ENCODE measurements around the gene ZNF146.

Gene ZNF146

DNA sequence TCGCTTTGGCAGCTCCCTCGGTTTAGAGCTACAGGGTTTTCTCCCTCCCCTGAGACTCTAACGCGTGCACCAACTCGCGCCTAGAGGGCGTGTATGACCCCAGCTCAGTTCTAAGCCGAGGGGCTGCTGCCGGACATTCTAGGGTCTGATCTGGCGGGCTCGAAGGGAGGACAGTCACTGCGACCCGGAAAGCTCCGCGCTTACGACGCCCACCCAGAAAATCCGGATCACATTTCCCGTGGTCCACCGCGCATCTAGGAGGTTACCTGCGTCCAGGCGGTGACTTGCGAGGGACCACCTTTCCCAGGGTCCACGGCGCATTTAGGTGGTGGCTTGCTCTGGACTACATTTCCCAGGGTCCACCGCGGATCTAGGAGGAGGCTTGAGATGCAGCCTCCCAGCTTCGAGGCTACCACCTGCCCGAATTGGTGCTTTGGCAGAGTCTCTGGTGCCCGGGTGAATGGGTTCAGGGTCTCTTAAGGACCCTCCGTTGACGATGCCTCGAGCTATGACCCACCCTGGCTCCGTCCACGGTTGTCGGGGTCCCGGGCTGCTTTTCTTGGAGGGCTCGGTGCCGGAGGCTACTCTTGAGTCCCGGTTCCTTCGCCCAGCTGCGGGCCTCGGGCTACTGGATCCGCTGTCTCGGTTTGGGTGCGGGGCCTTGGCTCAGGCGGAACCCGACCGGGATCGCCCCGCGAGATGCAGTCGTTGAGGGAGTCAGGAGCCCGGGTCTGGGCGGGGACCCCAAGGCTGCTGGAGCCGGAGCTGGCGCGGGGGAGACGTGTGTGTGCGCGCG is 30.5 kb downstream of the ZNF146 start:
- in situ Hi-C loops (cut with HindIII; ENCODE audit: low pct_unique_long_range_greater_than_20kb, low sequenced_read_pairs), result no loop called here
- DNase-seq (ENCODE audit: low read depth in 1 of 2, low spot score in 1 of 2), result no peak
- no peak for TF ChIP-seq JUND (IDR thresholded peaks at IDR 0.05; ENCODE audit: low read depth)

DNA sequence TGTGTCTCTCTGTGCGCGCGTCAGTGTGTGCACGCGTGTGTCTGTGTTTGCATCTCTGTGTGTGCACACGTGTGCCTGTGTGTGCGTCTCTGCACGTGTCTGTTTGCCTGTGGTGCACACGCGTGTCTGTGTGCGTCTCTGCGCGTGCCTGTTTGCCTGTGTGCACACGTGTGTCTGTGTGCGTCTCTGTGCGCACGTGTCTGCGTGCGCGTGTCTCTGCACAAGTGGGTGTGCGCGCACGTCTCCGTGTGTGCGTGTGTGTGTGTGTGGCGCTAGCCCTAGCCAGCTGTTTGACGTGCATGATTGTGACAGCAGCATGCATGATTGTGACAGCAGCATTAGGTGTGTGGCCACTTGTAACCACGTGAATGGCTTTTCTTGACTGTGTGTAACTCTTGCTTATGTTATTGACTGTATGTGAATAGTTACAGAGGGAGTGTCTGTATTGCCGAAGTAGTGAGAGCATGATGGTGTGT is 31.1 kb downstream of the ZNF146 start:
- in situ Hi-C loops (cut with HindIII; ENCODE audit: low pct_unique_long_range_greater_than_20kb, low sequenced_read_pairs), result no loop called here
- DNase-seq (ENCODE audit: low read depth in 1 of 2, low spot score in 1 of 2), result no peak
- TF ChIP-seq JUND (IDR thresholded peaks at IDR 0.05; ENCODE audit: low read depth), result no peak

DNA sequence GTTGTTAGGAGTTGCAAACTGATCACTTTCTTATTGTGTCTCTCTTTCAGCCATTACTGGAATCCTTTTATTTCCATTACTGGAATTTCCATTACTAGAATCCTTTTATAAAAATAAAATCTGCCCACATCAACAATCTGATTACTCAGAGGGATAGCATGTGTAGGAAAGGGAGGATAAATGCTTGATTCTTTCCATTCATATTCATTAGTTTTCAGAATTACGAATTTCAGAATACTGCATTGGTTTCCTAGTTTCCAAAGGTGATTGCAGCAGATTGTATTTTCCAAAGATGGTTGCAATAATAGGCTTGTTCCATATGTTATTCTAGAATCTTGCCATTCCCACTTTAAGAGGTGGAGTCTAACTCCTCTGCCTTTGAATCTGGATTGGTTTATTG is 37.1 kb downstream of the ZNF146 start:
- DNase-seq (ENCODE audit: low read depth in 1 of 2, low spot score in 1 of 2), result no peak

DNA sequence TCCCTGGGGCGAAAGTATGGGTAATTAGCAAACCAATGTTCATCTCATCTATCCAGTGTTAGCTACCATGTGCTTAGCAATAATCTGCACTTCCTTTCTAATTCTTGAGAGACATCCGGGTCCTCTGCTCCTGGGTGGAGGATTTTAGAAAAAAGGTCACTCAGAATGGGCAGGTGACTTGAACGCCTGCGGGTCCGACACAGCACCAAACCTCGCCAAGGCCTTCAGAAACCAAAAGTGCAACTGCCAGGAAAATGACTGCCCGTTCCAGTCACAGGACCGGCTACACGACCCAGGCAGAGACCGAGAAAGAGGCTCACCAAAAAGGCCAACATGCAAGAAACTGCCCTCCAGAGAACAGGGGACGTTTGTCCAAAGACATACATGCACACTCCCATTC is 39.9 kb downstream of the ZNF146 start:
- no peak for DNase-seq (ENCODE audit: low read depth in 1 of 2, low spot score in 1 of 2)
- no peak for TF ChIP-seq JUND (IDR thresholded peaks at IDR 0.05; ENCODE audit: low read depth)
- in situ Hi-C loops (cut with HindIII; ENCODE audit: low pct_unique_long_range_greater_than_20kb, low sequenced_read_pairs), result no loop called here

More for the DNA sequence above, 37.1 kb downstream of the ZNF146 start:
- TF ChIP-seq JUND (IDR thresholded peaks at IDR 0.05; ENCODE audit: low read depth), result no peak
- in situ Hi-C loops (cut with HindIII; ENCODE audit: low pct_unique_long_range_greater_than_20kb, low sequenced_read_pairs), result no loop called here

DNA sequence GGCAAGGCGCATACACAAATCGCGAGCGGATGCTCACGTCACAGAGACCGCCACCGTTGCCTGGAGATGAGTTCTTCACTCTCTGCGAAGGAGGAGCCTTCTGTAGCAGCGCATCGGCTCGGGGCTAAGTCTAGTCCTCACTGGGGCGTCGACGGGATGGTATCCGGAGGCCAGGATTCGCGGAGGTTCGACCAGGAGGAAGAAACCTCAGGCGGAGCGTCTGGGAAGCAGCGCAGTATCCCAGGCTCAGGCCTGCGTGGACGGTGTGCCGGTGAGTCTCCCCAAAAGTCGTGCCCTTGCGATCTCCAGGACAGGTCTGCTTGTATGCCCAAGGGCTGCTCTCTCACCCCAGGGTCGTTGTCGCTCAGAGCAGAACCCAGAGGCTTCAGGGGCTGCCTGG is 40.4 kb downstream of the ZNF146 start:
- DNase-seq (ENCODE audit: low read depth in 1 of 2, low spot score in 1 of 2), result no peak
- in situ Hi-C loops (cut with HindIII; ENCODE audit: low pct_unique_long_range_greater_than_20kb, low sequenced_read_pairs), result no loop called here
- no peak for TF ChIP-seq JUND (IDR thresholded peaks at IDR 0.05; ENCODE audit: low read depth)

DNA sequence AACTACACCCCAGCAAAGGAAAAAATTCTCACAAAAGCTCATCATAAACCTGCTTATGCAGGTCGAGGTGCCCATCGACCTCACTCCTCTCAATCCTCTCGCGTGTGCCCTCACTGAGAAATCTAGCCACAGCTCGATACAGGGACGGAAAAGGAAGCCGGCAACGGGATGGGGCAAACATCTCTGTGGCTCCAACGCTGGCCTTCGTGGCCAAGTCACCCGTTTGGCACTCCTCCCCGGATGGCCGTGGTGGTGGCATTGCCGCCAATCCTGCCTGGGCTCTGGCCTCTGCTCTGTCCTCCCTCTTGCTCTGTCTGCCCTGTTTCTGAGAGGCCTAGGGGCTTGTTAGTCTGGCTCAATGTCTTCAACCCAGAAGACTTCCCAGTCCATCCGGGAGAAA is 41.2 kb downstream of the ZNF146 start:
- in situ Hi-C loops (cut with HindIII; ENCODE audit: low pct_unique_long_range_greater_than_20kb, low sequenced_read_pairs), result no loop called here
- no peak for TF ChIP-seq JUND (IDR thresholded peaks at IDR 0.05; ENCODE audit: low read depth)
- no peak for DNase-seq (ENCODE audit: low read depth in 1 of 2, low spot score in 1 of 2)

DNA sequence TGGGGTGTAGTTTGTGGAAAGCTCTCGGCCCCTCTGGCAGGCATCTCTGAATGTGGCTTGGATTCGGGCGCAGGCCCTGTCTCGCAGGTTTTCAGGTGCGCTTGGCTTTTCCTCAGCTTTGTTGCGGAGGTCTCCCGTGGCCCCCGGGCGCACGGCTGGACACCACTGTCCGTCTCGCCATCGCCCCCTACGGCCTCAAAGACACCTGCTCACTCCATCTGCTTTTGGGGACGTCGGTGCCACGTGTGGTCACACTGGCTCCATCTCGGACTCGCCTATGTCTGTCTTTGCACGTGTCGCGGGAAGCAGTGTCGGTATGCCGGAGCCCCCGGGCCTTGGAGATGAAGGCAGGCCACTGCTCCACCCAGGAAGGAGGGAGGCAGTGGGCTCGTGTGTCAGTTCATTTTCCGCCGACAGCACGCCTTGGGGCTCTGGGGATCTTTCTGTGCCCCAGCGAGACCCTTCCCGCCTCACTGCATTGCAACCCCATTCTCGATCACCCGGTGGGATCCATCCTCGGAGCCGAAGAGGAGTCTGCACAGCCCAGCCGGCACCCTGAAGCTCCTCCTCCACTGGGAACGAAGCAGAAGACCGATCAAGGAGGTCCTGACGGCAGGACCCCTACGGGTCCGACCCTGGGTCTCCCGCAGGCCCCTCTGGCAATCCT is 42.1 kb downstream of the ZNF146 start:
- TF ChIP-seq JUND (IDR thresholded peaks at IDR 0.05; ENCODE audit: low read depth), result no peak
- no peak for DNase-seq (ENCODE audit: low read depth in 1 of 2, low spot score in 1 of 2)
- in situ Hi-C loops (cut with HindIII; ENCODE audit: low pct_unique_long_range_greater_than_20kb, low sequenced_read_pairs), result no loop called here

DNA sequence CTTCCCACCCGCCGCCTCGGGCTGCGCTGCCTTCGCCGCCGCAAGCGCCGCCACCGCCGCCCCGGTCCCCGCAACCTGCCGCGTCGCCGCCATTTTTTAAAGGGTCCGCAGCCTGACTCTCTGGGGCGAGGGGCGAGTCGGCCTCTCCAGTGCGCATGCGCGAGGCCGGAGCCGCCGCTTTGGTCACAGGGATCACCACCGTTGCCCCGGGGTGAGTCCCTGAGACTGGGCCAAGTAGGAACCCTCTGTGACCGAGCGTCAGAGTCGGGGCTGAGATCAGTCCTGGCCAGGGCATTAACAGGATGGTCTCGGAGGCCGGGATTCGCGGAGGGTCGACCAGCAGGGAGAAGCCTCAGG is 42.6 kb downstream of the ZNF146 start:
- TF ChIP-seq JUND (IDR thresholded peaks at IDR 0.05; ENCODE audit: low read depth), result no peak
- DNase-seq (ENCODE audit: low read depth in 1 of 2, low spot score in 1 of 2), result peak in 1 of 2 experiments; percentile 7
- in situ Hi-C loops (cut with HindIII; ENCODE audit: low pct_unique_long_range_greater_than_20kb, low sequenced_read_pairs), result no loop called here

DNA sequence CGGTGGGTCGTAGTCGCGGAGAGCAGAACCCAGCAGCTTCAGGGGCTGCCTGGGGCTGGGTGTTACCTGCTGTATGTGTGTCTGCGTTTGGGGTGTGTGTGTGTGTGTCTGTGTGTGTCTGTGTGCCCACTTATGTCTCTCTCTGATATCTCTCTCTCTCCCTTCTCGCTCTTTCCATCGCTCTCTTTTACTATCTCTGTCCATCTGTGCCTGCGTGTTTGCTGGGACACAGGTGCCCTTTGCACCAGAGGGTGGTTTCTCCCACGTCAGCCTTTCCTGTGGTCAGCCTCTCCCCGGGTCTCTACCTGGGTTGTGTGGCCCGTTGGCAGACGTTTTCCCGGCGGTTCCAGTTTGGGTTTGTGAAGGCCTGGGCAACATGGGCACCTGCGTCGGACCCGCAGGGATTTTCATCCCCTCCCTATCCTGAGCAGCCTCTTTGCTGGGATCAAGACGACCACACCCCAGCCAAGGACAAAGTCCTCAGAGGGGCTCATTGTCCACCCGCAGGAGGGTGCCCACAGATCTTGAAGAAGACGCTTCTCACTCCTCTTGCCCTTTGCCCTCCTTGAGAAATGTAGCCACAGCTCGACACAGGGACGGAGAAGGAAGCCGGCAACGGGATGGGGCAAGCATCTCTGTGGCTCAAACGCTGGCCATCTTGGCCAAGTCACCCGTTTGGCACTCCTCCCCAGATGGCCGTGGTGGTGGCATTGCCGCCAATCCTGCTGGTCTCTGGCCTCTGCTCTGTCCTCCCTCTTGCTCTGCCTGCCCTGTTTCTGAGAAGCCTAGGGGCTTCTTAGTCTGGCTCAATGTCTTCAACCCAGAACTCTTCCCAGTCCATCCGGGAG is 43.3 kb downstream of the ZNF146 start:
- in situ Hi-C loops (cut with HindIII; ENCODE audit: low pct_unique_long_range_greater_than_20kb, low sequenced_read_pairs), result no loop called here
- TF ChIP-seq JUND (IDR thresholded peaks at IDR 0.05; ENCODE audit: low read depth), result no peak
- no peak for DNase-seq (ENCODE audit: low read depth in 1 of 2, low spot score in 1 of 2)

DNA sequence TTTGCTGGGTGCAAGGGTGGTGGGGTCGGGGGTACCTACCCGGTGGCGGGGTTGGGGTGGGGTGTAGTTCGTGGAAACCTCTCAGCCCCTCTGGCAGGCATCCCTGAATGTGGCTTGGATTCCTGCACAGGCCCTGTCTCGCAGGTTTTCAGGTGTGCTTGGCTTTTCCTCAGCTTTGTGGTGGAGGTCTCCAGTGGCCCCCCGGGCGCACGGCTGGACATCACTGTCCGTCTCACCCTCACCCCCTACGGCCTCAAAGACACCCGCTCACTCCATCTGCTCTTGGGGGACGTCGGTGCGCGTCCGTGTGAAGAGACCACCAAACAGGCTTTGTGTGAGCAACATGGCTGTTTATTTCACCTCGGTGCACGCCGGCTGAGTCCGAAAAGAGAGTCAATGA is 44.3 kb downstream of the ZNF146 start:
- DNase-seq (ENCODE audit: low read depth in 1 of 2, low spot score in 1 of 2), result no peak
- in situ Hi-C loops (cut with HindIII; ENCODE audit: low pct_unique_long_range_greater_than_20kb, low sequenced_read_pairs), result no loop called here
- TF ChIP-seq JUND (IDR thresholded peaks at IDR 0.05; ENCODE audit: low read depth), result no peak

DNA sequence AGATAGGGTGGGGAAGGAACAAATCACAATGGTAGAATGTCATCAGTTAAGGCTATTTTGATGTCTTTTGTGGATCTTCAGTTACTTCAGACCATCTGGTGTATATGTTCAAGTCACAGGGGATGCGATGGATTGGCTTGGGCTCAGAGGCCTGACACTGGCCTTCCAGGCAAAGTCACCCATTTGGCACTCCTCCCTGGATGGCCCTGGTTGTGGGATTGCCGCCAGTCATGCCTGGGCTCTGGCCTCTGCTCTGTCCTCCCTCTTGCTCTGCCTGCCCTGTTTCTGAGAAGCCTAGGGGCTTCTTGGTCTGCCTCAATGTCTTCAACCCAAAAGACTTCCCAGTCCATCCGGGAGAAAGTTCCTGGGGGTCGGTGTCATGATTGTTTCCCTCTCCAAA is 50.2 kb downstream of the ZNF146 start:
- in situ Hi-C loops (cut with HindIII; ENCODE audit: low pct_unique_long_range_greater_than_20kb, low sequenced_read_pairs), result no loop called here
- DNase-seq (ENCODE audit: low read depth in 1 of 2, low spot score in 1 of 2), result no peak
- no peak for TF ChIP-seq JUND (IDR thresholded peaks at IDR 0.05; ENCODE audit: low read depth)

DNA sequence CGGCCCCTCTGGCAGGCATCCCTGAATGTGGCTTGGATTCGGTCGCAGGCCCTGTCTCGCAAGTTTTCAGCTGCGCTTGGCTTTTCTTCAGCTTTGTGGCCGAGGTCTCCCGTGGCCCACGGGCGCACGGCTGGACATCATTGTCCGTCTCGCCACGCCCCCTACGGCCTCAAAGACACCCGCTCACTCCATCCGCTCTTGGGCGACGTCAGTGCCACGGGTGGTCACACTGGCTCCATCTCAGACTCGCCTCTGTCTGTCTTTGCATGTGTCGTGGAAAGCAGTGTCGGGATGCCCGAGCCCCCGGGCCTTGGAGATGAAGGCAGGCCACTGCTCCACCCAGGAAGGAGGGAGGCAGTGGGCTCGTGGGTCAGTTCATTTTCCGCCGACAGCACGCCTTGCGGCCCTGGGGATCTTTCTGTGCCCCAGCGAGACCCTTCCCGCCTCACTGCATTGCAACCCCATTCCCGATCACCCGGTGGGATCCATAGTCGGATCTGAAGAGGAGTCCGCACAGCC is 51.0 kb downstream of the ZNF146 start:
- in situ Hi-C loops (cut with HindIII; ENCODE audit: low pct_unique_long_range_greater_than_20kb, low sequenced_read_pairs), result no loop called here
- DNase-seq (ENCODE audit: low read depth in 1 of 2, low spot score in 1 of 2), result no peak
- TF ChIP-seq JUND (IDR thresholded peaks at IDR 0.05; ENCODE audit: low read depth), result no peak
